ENCODE data around the gene ALOX5AP. TPM values are rescaled to one million over a fixed set of nuclear protein-coding genes. Genes with fewer than 3 reads are reported as not detected.

The ALOX5AP gene
- polyA plus RNA-seq, 3 donors = 84.4 to 269 (median 220) TPM

- no peak overlapping the region for H3K9ac ChIP-seq (ENCODE audit: insufficient read depth, low read length, poor library complexity, severe bottlenecking)
- no peaks in the 10 kb centered on the region for H3K9me3 ChIP-seq (replicated peaks in 1 of 2; ENCODE audit: control insufficient read depth in 1 of 2, insufficient read depth in 1 of 2, low read length in 2 of 2)
- no peak for TF ChIP-seq CTCF (IDR thresholded peaks at IDR 0.05)
- Mint-ChIP-seq H3K36me3 (peaks cover 0 to 12% of the 10 kb centered on the region in 2 donors), H3K4me1 (peaks cover 30% of the 10 kb centered on the region), H3K4me3 (no peak overlapping the region), H3K9me3 (peaks cover 0 to 3% (median 0%) of the 10 kb centered on the region in 7 donors), H3K27me3 (ENCODE audit: low read depth in 3 of 3) (peaks cover 2 to 24% (median 11%) of the 10 kb centered on the region in 3 donors), H3K27ac (no peak overlapping the region)
- no peaks in the 10 kb centered on the region for H3K79me2 ChIP-seq (ENCODE audit: insufficient read depth, low read length)
- no peaks in the 10 kb centered on the region for H3K36me3 ChIP-seq (replicated peaks in 1 of 2; ENCODE audit: control insufficient read depth in 1 of 2, insufficient read depth in 2 of 2, low read length in 2 of 2)
- H3K4me3 ChIP-seq (replicated peaks in 1 of 3; ENCODE audit: low read depth in 2 of 3, low read length in 3 of 3) = no peak overlapping the region
- H3K27me3 ChIP-seq (ENCODE audit: control insufficient read depth in 2 of 2, insufficient read depth in 2 of 2, low read length in 2 of 2) = peaks cover 3 to 5% of the 10 kb centered on the region in 2 donors
- WGBS (ENCODE audit: insufficient coverage) = no CpG with 5 or more reads among the region's 3 CpGs
- no peak overlapping the region for H3K27ac ChIP-seq (ENCODE audit: low read depth in 1 of 2, low read length in 2 of 2)
- DNase-seq = no peak
- no peak overlapping the region for H3K4me2 ChIP-seq (replicated peaks; ENCODE audit: extremely low read depth, low read length, poor library complexity, severe bottlenecking)
- H2AFZ ChIP-seq (ENCODE audit: insufficient read depth, low read depth, low read length, poor library complexity, severe bottlenecking) = no peak overlapping the region
- peaks cover 24 to 25% of the 10 kb centered on the region in 2 donors for H3K4me1 ChIP-seq (ENCODE audit: control insufficient read depth in 1 of 2, insufficient read depth in 2 of 2, low read length in 2 of 2)
- intact Hi-C loops (cut with micrococcal nuclease) = no loop called here
- no peaks in the 10 kb centered on the region for H4K20me1 ChIP-seq (ENCODE audit: insufficient read depth, low read length)
Measured at GRCh38 chr13:30708541-30708940, 26.8 kb upstream of the ALOX5AP start.

DNA sequence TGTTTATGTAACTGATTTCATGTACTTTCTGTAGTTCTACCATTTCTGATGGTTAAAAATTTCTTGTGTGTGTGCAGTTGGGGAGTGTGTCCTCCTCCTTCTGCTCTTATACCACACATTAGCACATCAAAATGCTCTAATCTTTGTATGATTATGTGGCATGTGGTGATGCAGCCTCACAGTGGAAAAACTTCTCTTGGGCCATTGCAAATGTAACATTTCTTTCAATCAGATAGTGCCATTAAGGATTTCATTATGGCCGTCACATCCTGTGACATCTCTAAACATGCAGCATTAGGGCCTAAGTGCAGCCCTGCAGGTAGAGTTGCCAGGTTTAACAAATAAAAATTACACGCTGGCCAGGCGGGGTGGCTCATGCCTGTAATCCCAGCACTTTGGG lies 24.9 kb upstream of the ALOX5AP start:
- Histone ChIP-seq H3K27me3 (ENCODE audit: control insufficient read depth in 2 of 2, insufficient read depth in 2 of 2, low read length in 2 of 2) (peaks cover 3 to 5% of the 10 kb centered on the region in 2 donors), H3K36me3 (replicated peaks in 1 of 2; ENCODE audit: control insufficient read depth in 1 of 2, insufficient read depth in 2 of 2, low read length in 2 of 2) (no peaks in the 10 kb centered on the region), H3K9ac (ENCODE audit: insufficient read depth, low read length, poor library complexity, severe bottlenecking) (no peak overlapping the region), H3K4me1 (ENCODE audit: control insufficient read depth in 1 of 2, insufficient read depth in 2 of 2, low read length in 2 of 2) (peaks cover 43% of the 10 kb centered on the region in 2 donors), H3K9me3 (replicated peaks in 1 of 2; ENCODE audit: control insufficient read depth in 1 of 2, insufficient read depth in 1 of 2, low read length in 2 of 2) (no peaks in the 10 kb centered on the region), H3K79me2 (ENCODE audit: insufficient read depth, low read length) (no peaks in the 10 kb centered on the region), H3K27ac (ENCODE audit: low read depth in 1 of 2, low read length in 2 of 2) (no peak overlapping the region), H3K4me3 (replicated peaks in 1 of 3; ENCODE audit: low read depth in 2 of 3, low read length in 3 of 3) (no peak overlapping the region), H4K20me1 (ENCODE audit: insufficient read depth, low read length) (no peaks in the 10 kb centered on the region), H2AFZ (ENCODE audit: insufficient read depth, low read depth, low read length, poor library complexity, severe bottlenecking) (no peak overlapping the region), H3K4me2 (replicated peaks; ENCODE audit: extremely low read depth, low read length, poor library complexity, severe bottlenecking) (no peak overlapping the region)
- Mint-ChIP-seq H3K4me3 (peak overlapping the region in 1 of 2 donors; percentile 7), H3K9me3 (peaks cover 0 to 3% (median 0%) of the 10 kb centered on the region in 7 donors), H3K27me3 (ENCODE audit: low read depth in 3 of 3) (peaks cover 7 to 17% (median 11%) of the 10 kb centered on the region in 3 donors), H3K27ac (no peak overlapping the region), H3K36me3 (peaks cover 0 to 10% of the 10 kb centered on the region in 2 donors), H3K4me1 (peaks cover 46% of the 10 kb centered on the region)
- no peak for TF ChIP-seq CTCF (IDR thresholded peaks at IDR 0.05)
- WGBS (ENCODE audit: insufficient coverage) = 94% methylated on average over 3 of the region's 3 CpGs
- no peak for DNase-seq
- intact Hi-C loops (cut with micrococcal nuclease) = loop anchor here in 1 of 2 donors (5.0 kb wide), 1 partner anchor 33 kb away; no protein-coding TSS in a partner anchor
